MCF 10A (cell line): ENCODE data around the gene ERGIC1. TPM values are rescaled to one million over a fixed set of nuclear protein-coding genes. Genes with fewer than 3 reads are reported as not detected.
A peak's percentile ranks its signal among the peaks of the same experiment; 100 is the strongest.

Source experiments
- BruUV-seq: library from RNA; stranded (reverse); fragments of 400-500 nt; replicated peaks from 2 replicates; lab custom pipeline; 2021; lab: Mats Ljungman, UMichigan
- CTCF ChIA-PET: fragments of 300-600 bp; sonication (Branson Sonifier 250); formaldehyde crosslinking; extraction: SDS; loops from one replicate; lab custom pipeline; 2021; ENCODE audit warnings: antibody characterized with exemption, inconsistent platforms; lab: Yijun Ruan, JAX
- POLR2A ChIA-PET: fragments of 300-600, 350-650 bp; sonication (Branson Sonifier 250); formaldehyde crosslinking; extraction: SDS; loops from one replicate; lab custom pipeline; 2020; ENCODE audit warnings: antibody characterized with exemption, inconsistent platforms; lab: Yijun Ruan, JAX
- DNase-seq: peaks from one replicate; pipeline ENCODE4 v3.0.0-alpha.2; 2018; ENCODE audit not compliant: unreplicated experiment
- H3K27ac Mint-ChIP-seq: one replicate; pipeline ENCODE4 v1.8.0; 2022; ENCODE audit warnings: mild to moderate bottlenecking, low read depth, mixed read lengths; ENCODE audit not compliant: unreplicated experiment
- H3K27me3 Mint-ChIP-seq: one replicate; pipeline ENCODE4 v1.8.0; 2022; ENCODE audit warnings: mixed read lengths; ENCODE audit not compliant: insufficient read depth, unreplicated experiment
- H3K36me3 Mint-ChIP-seq: one replicate; pipeline ENCODE4 v1.8.0; 2022; ENCODE audit warnings: mild to moderate bottlenecking, moderate library complexity, mixed read lengths; ENCODE audit not compliant: insufficient read depth, unreplicated experiment
- H3K4me1 Mint-ChIP-seq: one replicate; pipeline ENCODE4 v1.8.0; 2022; ENCODE audit warnings: mixed read lengths; ENCODE audit not compliant: insufficient read depth, unreplicated experiment
- H3K4me3 Mint-ChIP-seq: one replicate; pipeline ENCODE4 v1.8.0; 2022; ENCODE audit warnings: mild to moderate bottlenecking, moderate library complexity, mixed read lengths; ENCODE audit not compliant: unreplicated experiment
- H3K9me3 Mint-ChIP-seq: one replicate; pipeline ENCODE4 v1.8.0; 2022; ENCODE audit warnings: mixed read lengths; ENCODE audit not compliant: unreplicated experiment
- CTCF ChIP-seq: fragments of 200-600 bp; IDR thresholded peaks from one replicate; pipeline ENCODE4 v1.8.0; 2022; ENCODE audit warnings: antibody characterized with exemption, mild to moderate bottlenecking; ENCODE audit not compliant: unreplicated experiment
- intact Hi-C: fragments of 100-400 bp; cut with micrococcal nuclease; formaldehyde crosslinking; loops from 2 replicates; pipeline ENCODE4 v1.14.1; 2022
- total RNA-seq: library from RNA; stranded (reverse); gene quantifications from 2 replicates; pipeline ENCODE4 v1.2.3, GENCODE V29; 2022

The ERGIC1 gene
- total RNA-seq, 1 experiment from 2014 or later = 257 TPM

- no TSS peak for BruUV-seq
- POLR2A ChIA-PET = interaction anchor here (0.6 to 38.7 kb wide), 16 partner anchors 10 to 166 kb away, joined by 3 to 1263 read pairs (median 7); partner anchors contain the start of genes ATP6V0E1 and DUSP1
- no peaks in the 10 kb centered on the region for H3K36me3 Mint-ChIP-seq
- no peak overlapping the region for H3K4me3 Mint-ChIP-seq
- no peak for TF ChIP-seq CTCF
- peaks cover 31% of the 10 kb centered on the region for H3K4me1 Mint-ChIP-seq
- CTCF ChIA-PET = interaction anchor here (0.7 to 1.0 kb wide), 7 partner anchors 14 to 109 kb away, joined by 3 to 5 read pairs (median 4); no protein-coding TSS in a partner anchor
- peak overlapping the region; percentile 20 for H3K27ac Mint-ChIP-seq
- intact Hi-C loops = no loop called here
- H3K27me3 Mint-ChIP-seq = no peaks in the 10 kb centered on the region
- DNase-seq = no peak
- no peaks in the 10 kb centered on the region for H3K9me3 Mint-ChIP-seq
Observed at GRCh38 chr5:172817664-172818063, 16.4 kb upstream of the ERGIC1 start.

GRCh38 chr5:172818081-172818480 lies 16.0 kb upstream of the ERGIC1 start:
- Mint-ChIP-seq H3K4me3 (no peak overlapping the region), H3K27ac (no peak overlapping the region), H3K9me3 (no peaks in the 10 kb centered on the region), H3K4me1 (peaks cover 31% of the 10 kb centered on the region), H3K36me3 (no peaks in the 10 kb centered on the region), H3K27me3 (no peaks in the 10 kb centered on the region)
- no peak for DNase-seq
- no peak for TF ChIP-seq CTCF
- BruUV-seq = no TSS peak
- intact Hi-C loops = no loop called here
- ChIA-PET POLR2A (interaction anchor here (0.9 to 38.7 kb wide), 9 partner anchors 11 to 166 kb away, joined by 3 to 1263 read pairs (median 9); partner anchors contain the start of genes ATP6V0E1 and DUSP1), CTCF (interaction anchor here (0.5 to 1.2 kb wide), 9 partner anchors 13 to 109 kb away, joined by 3 to 5 read pairs (median 3); no protein-coding TSS in a partner anchor)

GRCh38 chr5:172819569-172819968 lies 14.5 kb upstream of the ERGIC1 start:
- no peak for DNase-seq
- TSS peak; percentile 84 for BruUV-seq
- H3K27ac Mint-ChIP-seq = peak overlapping the region; percentile 67
- intact Hi-C loops = no loop called here
- peak overlapping the region; percentile 50 for H3K4me3 Mint-ChIP-seq
- H3K9me3 Mint-ChIP-seq = no peaks in the 10 kb centered on the region
- ChIA-PET CTCF (interaction anchor here (1.5 to 1.8 kb wide), 2 partner anchors 10 to 47 kb away, joined by 4 to 6 read pairs; no protein-coding TSS in a partner anchor), POLR2A (interaction anchor here (0.9 to 38.7 kb wide), 6 partner anchors 11 to 85 kb away, joined by 3 to 1263 read pairs (median 6); partner anchors contain the start of gene DUSP1)
- no peak for TF ChIP-seq CTCF
- H3K27me3 Mint-ChIP-seq = no peaks in the 10 kb centered on the region
- H3K4me1 Mint-ChIP-seq = peaks cover 31% of the 10 kb centered on the region
- H3K36me3 Mint-ChIP-seq = no peaks in the 10 kb centered on the region

- H3K27ac Mint-ChIP-seq = peak overlapping the region; percentile 67
- CTCF ChIA-PET = interaction anchor here (0.5 to 2.2 kb wide), 7 partner anchors 10 to 559 kb away, joined by 3 to 6 read pairs (median 3); no protein-coding TSS in a partner anchor
- intact Hi-C loops = loop anchor here (1.0 to 2.0 kb wide), 2 partner anchors 13 to 49 kb away; partner anchors contain the start of gene DUSP1
- peaks cover 6% of the 10 kb centered on the region for H3K36me3 Mint-ChIP-seq
- H3K9me3 Mint-ChIP-seq = peaks cover 2% of the 10 kb centered on the region
- TF ChIP-seq CTCF = no peak
- POLR2A ChIA-PET = interaction anchor here (0.7 to 38.7 kb wide), 9 partner anchors 9 to 78 kb away, joined by 3 to 1263 read pairs (median 6); partner anchors contain the start of gene DUSP1
- H3K4me3 Mint-ChIP-seq = peak overlapping the region; percentile 50
- H3K4me1 Mint-ChIP-seq = peaks cover 31% of the 10 kb centered on the region
- H3K27me3 Mint-ChIP-seq = no peaks in the 10 kb centered on the region
- peak; percentile 95 for DNase-seq
- TSS peak; percentile 85 for BruUV-seq
Observed at GRCh38 chr5:172820046-172820767, 13.8 kb upstream of the ERGIC1 start.
